ENCODE measurements around the gene LRRC37A3. TPM values are rescaled to one million over a fixed set of nuclear protein-coding genes. Genes with fewer than 3 reads are reported as not detected.
"Not testable (repeated sequence)": the region's sequence is repeated elsewhere in the genome, so short reads cannot be mapped to it uniquely, and the experiment has no call there.

Gene LRRC37A3
- total RNA-seq, 1 experiment from 2014 or later, result 9.8 TPM

DNA sequence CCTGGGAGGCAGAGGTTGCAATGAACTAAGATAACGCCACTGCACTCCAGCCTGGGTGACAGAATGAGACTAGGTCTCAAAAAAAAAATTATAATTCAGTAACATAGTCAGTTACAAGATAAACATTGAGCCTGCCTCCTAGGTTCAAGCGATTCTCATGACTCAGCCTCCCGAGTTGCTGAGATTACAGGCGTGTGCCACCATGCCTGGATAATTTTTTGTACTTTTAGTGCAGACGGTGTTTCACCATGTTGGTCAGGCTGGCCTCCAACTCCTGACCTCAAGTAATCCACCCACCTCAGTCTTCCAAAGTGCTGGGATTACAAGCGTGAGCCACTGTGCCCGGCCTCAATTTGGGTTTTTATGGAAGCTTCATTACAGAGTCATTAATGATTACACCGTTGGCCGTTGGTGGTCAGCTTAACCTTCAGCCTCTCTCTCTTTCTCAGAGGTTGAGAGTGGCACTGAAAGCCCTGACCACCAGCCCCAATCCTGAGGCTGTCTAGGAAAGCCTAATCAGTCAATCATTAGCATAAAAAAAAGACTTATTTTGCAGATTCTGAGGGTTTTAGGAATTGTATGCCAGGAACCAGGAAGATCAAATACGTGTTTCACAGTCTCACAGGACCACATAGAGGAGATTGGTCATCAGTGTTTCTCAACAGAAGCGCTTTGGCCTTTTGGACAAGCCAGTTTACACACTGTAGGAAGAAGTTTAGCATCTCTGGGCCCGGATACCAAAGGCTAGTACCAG lies 1.3 kb upstream of the LRRC37A3 start:
- Histone ChIP-seq H3K9me3 (ENCODE audit: insufficient read depth, low read depth) (no peaks in the 10 kb centered on the region), H4K20me1 (ENCODE audit: insufficient read depth) (no peaks in the 10 kb centered on the region), H3K27ac (no peak overlapping the region), H3K4me1 (replicated peaks; ENCODE audit: insufficient read depth) (peaks cover 8% of the 10 kb centered on the region), H3K79me2 (ENCODE audit: low read depth) (peaks cover 5% of the 10 kb centered on the region; the same call in 1 of the 2 replicates), H3K36me3 (ENCODE audit: low read depth) (no peaks in the 10 kb centered on the region), H3K4me3 (no peak overlapping the region), H3K27me3 (ENCODE audit: insufficient read depth, low read depth) (no peaks in the 10 kb centered on the region), H2AFZ (no peak overlapping the region), H3K9me2 (ENCODE audit: insufficient read depth) (no peaks in the 10 kb centered on the region), H3F3A (ENCODE audit: insufficient read depth, low read depth) (0 out of 2 replicates have a peak, but pooled peaks cover 6% of the 10 kb centered on the region), H3K4me2 (peak overlapping the region; percentile 74)
- no peak for TF ChIP-seq EZH2 (IDR thresholded peaks at IDR 0.05; ENCODE audit: low read depth)
- TF ChIP-seq CTCF (conservative IDR thresholded peaks at IDR 0.05), result no peak
- no peak for DNase-seq
- POLR2A ChIA-PET (ENCODE audit: unreplicated experiment), result interaction anchor here (0.7 to 0.9 kb wide), 2 partner anchors 536 to 969 kb away, joined by 5 to 10 read pairs; no protein-coding TSS in a partner anchor
- CTCF ChIA-PET, result no interaction called here
- intact Hi-C loops (cut with micrococcal nuclease; ENCODE audit: unreplicated experiment), result loop anchor here (2.0 to 10.0 kb wide), 3 partner anchors 40 to 184 kb away; no protein-coding TSS in a partner anchor
- no TSS peak for BruUV-seq (replicated peaks)

GRCh38 chr17:64920026-64920418 lies 744 bp upstream of the LRRC37A3 start:
- Histone ChIP-seq H3F3A (ENCODE audit: insufficient read depth, low read depth) (0 out of 2 replicates have a peak, but pooled peaks cover 6% of the 10 kb centered on the region), H2AFZ (peak overlapping the region; percentile 63; the same call in 1 of the 2 replicates), H3K4me3 (peak overlapping the region; percentile 62), H3K36me3 (ENCODE audit: low read depth) (no peaks in the 10 kb centered on the region), H3K27ac (peak overlapping the region; percentile 56; the same call in 1 of the 2 replicates), H3K27me3 (ENCODE audit: insufficient read depth, low read depth) (no peaks in the 10 kb centered on the region), H3K4me1 (replicated peaks; ENCODE audit: insufficient read depth) (peaks cover 8% of the 10 kb centered on the region), H3K9me3 (ENCODE audit: insufficient read depth, low read depth) (no peaks in the 10 kb centered on the region), H3K9me2 (ENCODE audit: insufficient read depth) (no peaks in the 10 kb centered on the region), H4K20me1 (ENCODE audit: insufficient read depth) (no peaks in the 10 kb centered on the region), H3K4me2 (peak overlapping the region; percentile 74), H3K79me2 (ENCODE audit: low read depth) (peaks cover 5% of the 10 kb centered on the region; the same call in 1 of the 2 replicates)
- POLR2A ChIA-PET (ENCODE audit: unreplicated experiment), result interaction anchor here (0.7 to 0.9 kb wide), 2 partner anchors 535 to 968 kb away, joined by 5 to 10 read pairs; no protein-coding TSS in a partner anchor
- BruUV-seq (replicated peaks), result TSS peak; percentile 78
- intact Hi-C loops (cut with micrococcal nuclease; ENCODE audit: unreplicated experiment), result loop anchor here (2.0 to 10.0 kb wide), 3 partner anchors 41 to 185 kb away; no protein-coding TSS in a partner anchor
- CTCF ChIA-PET, result interaction anchor here (1.0 to 1.7 kb wide), 3 partner anchors 7 to 42 kb away, joined by 3 to 10 read pairs (median 7); no protein-coding TSS in a partner anchor
- DNase-seq, result no peak
- no peak for TF ChIP-seq EZH2 (IDR thresholded peaks at IDR 0.05; ENCODE audit: low read depth)
- no peak for TF ChIP-seq CTCF (conservative IDR thresholded peaks at IDR 0.05)

- H3K27me3 ChIP-seq (ENCODE audit: insufficient read depth, low read depth); H3F3A ChIP-seq (ENCODE audit: insufficient read depth, low read depth); POLR2A ChIA-PET (ENCODE audit: unreplicated experiment); intact Hi-C loops (cut with micrococcal nuclease; ENCODE audit: unreplicated experiment); H3K79me2 ChIP-seq (ENCODE audit: low read depth); H3K36me3 ChIP-seq (ENCODE audit: low read depth); H4K20me1 ChIP-seq (ENCODE audit: insufficient read depth); H3K4me1 ChIP-seq (replicated peaks; ENCODE audit: insufficient read depth); H3K9me3 ChIP-seq (ENCODE audit: insufficient read depth, low read depth); H2AFZ ChIP-seq; H3K9me2 ChIP-seq (ENCODE audit: insufficient read depth): not testable (repeated sequence)
- CTCF ChIA-PET, result interaction anchor here (0.7 to 1.7 kb wide), 5 partner anchors 8 to 182 kb away, joined by 3 to 10 read pairs (median 4); no protein-coding TSS in a partner anchor
- DNase-seq, result peak; percentile 47 to 68
- Histone ChIP-seq H3K27ac (peak overlapping the region; percentile 56), H3K4me2 (peak overlapping the region; percentile 76), H3K4me3 (peak overlapping the region; percentile 62)
- TSS peak; percentile 41 for BruUV-seq (replicated peaks)
Observed at GRCh38 chr17:64918842-64919288, 413 bp downstream of the LRRC37A3 start.

DNA sequence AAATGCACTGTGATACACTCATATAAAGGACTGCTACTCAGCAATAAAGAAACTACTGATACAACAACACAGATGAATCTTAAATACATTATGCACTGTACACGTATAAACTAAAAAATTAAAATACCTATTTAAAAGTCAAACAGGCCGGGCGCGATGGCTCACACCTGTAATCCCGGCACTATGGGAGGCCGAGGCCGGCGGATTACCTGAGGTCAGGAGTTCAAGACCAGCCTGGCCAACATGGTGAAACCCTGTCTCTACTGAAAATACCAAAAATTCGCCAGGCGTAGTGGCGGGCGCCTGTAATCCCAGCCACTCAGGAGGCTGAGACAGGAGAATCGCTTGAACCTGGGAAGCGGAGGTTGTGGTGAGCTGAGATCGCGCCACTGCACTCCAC lies 1.7 kb downstream of the LRRC37A3 start:
- H3K79me2 ChIP-seq (ENCODE audit: low read depth); H3K4me3 ChIP-seq; H3K36me3 ChIP-seq (ENCODE audit: low read depth); H3K4me2 ChIP-seq; H3K27me3 ChIP-seq (ENCODE audit: insufficient read depth, low read depth); H3K9me2 ChIP-seq (ENCODE audit: insufficient read depth); H4K20me1 ChIP-seq (ENCODE audit: insufficient read depth); H3K27ac ChIP-seq; DNase-seq; H3F3A ChIP-seq (ENCODE audit: insufficient read depth, low read depth); POLR2A ChIA-PET (ENCODE audit: unreplicated experiment); intact Hi-C loops (cut with micrococcal nuclease; ENCODE audit: unreplicated experiment); BruUV-seq (replicated peaks); CTCF ChIA-PET; H2AFZ ChIP-seq; H3K4me1 ChIP-seq (replicated peaks; ENCODE audit: insufficient read depth); H3K9me3 ChIP-seq (ENCODE audit: insufficient read depth, low read depth): not testable (repeated sequence)

GRCh38 chr17:64915244-64915643 lies 4.0 kb downstream of the LRRC37A3 start:
- CTCF ChIA-PET; H3F3A ChIP-seq (ENCODE audit: insufficient read depth, low read depth): not testable (repeated sequence)

More at GRCh38 chr17:64915244-64915643, 4.0 kb downstream of the LRRC37A3 start:
- BruUV-seq (replicated peaks); H3K4me1 ChIP-seq (replicated peaks; ENCODE audit: insufficient read depth); H3K36me3 ChIP-seq (ENCODE audit: low read depth); H3K4me3 ChIP-seq; H3K79me2 ChIP-seq (ENCODE audit: low read depth); H3K27ac ChIP-seq; H3K27me3 ChIP-seq (ENCODE audit: insufficient read depth, low read depth); DNase-seq; H4K20me1 ChIP-seq (ENCODE audit: insufficient read depth); intact Hi-C loops (cut with micrococcal nuclease; ENCODE audit: unreplicated experiment); H3K4me2 ChIP-seq; POLR2A ChIA-PET (ENCODE audit: unreplicated experiment); H3K9me2 ChIP-seq (ENCODE audit: insufficient read depth); H3K9me3 ChIP-seq (ENCODE audit: insufficient read depth, low read depth); H2AFZ ChIP-seq: not testable (repeated sequence)

Data from PC-9 (cell line).